ENCODE data around the gene CRACR2B.

DNA sequence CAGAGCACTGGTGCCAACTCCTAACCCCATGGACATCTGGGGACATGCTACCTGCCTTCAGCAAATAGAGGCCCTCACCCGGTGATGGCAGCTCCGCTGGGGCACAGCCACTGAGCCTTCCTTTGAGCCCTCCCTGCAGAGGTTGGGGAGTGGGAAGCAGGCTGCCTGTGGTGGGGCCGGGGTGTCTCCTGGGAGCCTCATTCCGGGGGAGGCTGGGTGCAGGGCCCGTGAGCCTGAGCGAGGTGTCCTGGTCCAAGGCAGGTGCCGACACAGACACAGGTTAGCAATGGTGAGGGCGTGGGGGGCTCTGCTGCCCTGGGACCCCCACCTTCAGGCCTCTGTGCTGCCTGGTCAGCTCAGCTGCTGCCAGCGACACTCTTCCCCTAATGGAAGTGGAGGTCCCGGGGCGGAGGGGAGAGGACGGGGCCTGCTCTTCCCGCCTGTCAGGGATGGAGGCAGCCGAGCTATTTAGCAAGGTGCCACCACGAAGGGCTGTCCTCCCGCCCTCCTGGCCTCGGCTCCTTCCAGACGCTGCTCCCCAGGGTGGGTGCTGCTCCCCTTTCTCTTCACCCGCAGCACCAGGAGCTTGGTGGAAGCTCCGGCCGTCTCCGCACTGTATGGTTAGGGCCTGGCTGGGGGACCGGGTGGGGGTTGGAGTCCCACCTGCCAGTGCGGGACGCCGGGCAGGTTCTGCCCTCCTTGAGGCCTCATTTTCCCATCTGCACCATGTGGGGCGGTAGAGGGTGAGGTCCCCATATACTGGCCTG, 26.1 kb downstream of the CRACR2B start:
- TF ChIP-seq POLR2AphosphoS5 (IDR thresholded peaks at IDR 0.05; ENCODE audit: low read depth, low read length) = no peak
- TF ChIP-seq ZFX (IDR thresholded peaks at IDR 0.05) = no peak
- no peak for TF ChIP-seq EZH2 (IDR thresholded peaks at IDR 0.05)
- TF ChIP-seq, protein P1, sequence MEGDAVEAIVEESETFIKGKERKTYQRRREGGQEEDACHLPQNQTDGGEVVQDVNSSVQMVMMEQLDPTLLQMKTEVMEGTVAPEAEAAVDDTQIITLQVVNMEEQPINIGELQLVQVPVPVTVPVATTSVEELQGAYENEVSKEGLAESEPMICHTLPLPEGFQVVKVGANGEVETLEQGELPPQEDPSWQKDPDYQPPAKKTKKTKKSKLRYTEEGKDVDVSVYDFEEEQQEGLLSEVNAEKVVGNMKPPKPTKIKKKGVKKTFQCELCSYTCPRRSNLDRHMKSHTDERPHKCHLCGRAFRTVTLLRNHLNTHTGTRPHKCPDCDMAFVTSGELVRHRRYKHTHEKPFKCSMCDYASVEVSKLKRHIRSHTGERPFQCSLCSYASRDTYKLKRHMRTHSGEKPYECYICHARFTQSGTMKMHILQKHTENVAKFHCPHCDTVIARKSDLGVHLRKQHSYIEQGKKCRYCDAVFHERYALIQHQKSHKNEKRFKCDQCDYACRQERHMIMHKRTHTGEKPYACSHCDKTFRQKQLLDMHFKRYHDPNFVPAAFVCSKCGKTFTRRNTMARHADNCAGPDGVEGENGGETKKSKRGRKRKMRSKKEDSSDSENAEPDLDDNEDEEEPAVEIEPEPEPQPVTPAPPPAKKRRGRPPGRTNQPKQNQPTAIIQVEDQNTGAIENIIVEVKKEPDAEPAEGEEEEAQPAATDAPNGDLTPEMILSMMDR (IDR thresholded peaks at IDR 0.05 in 2 of 3, conservative IDR thresholded peaks at IDR 0.05 in 1 of 3; ENCODE audit: borderline replicate concordance in 1 of 3, insufficient read depth in 1 of 3, low read depth in 2 of 3, low read length in 2 of 3) = no peak
- no peak for TF ChIP-seq FOSL1 (IDR thresholded peaks at IDR 0.05; ENCODE audit: low read depth)
- TF ChIP-seq ZNF274 (IDR thresholded peaks at IDR 0.05; ENCODE audit: low read depth, low read length) = no peak

Measured in HCT116 (cell line).